ENCODE measurements around the gene FANCE.

FANCE gene

DNA sequence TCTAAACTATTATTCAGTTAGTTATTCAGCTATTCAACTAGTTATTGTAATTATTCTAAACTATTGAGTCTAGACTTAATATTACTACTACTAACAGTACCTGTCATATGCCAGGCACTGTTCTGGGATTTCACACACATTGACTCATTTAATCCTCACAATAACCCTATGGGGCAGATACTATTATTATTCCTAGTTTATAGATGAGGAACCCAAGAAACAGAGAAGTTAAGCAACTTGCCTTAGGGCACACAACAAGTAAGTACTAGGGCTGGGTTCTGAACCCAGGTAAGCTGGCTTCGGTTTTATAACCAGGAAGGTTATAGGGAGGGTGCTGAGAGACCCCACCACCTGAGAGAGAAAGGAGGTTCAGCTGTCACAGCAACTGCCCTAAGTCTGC is 36.9 kb downstream of the FANCE start:
- no peak for DNase-seq (ENCODE audit: low read depth)
- no peak for TF ChIP-seq CTCF (IDR thresholded peaks at IDR 0.05; ENCODE audit: low read depth, low read length, missing control alignments)
- H3K4me3 ChIP-seq (ENCODE audit: low read depth, low read length), result no peak overlapping the region

GRCh38 chr6:35489995-35490791 is 38.1 kb downstream of the FANCE start:
- no peak for TF ChIP-seq CTCF (IDR thresholded peaks at IDR 0.05; ENCODE audit: low read depth, low read length, missing control alignments)
- no peak overlapping the region for H3K4me3 ChIP-seq (ENCODE audit: low read depth, low read length)
- no peak for DNase-seq (ENCODE audit: low read depth)

DNA sequence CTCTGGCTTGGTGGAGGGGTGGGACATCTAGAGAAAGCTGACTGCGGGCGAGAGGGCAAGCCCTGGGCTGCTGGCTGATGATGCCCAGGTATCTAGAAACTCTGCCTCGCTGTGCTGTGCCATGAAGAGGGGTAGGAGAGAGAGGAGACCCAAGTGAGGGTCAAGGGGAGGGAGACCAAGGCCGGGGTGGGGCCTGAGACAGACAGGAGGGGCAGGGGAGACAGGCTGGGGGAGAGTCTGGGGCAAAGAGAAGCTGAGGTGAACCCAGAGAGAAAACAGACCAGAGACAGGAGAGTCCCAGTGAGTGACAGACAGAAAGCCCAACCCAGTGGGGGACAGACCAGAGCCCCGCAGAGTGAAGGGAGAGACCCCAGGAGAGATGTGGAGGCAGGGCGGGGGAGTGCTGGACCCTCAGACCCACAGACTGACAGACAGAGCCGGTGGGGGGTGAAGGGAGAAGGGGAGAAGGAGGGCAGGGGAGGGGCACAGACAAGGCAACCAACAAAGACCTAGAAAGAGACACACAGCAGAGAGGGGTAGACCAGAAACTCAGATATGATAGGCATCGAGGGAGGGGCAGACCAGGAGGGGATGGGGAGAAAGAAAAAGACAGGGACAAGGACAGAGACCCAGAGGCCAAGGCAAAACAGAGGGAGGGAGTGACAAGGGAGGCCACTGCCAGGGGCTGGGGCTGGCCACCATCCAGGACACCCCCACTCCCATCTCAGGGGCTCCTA is 38.9 kb downstream of the FANCE start:
- DNase-seq (ENCODE audit: low read depth), result no peak
- no peak for TF ChIP-seq CTCF (IDR thresholded peaks at IDR 0.05; ENCODE audit: low read depth, low read length, missing control alignments)
- no peak overlapping the region for H3K4me3 ChIP-seq (ENCODE audit: low read depth, low read length)

GRCh38 chr6:35491558-35492257 is 39.6 kb downstream of the FANCE start:
- TF ChIP-seq CTCF (IDR thresholded peaks at IDR 0.05; ENCODE audit: low read depth, low read length, missing control alignments), result no peak
- no peak overlapping the region for H3K4me3 ChIP-seq (ENCODE audit: low read depth, low read length)
- DNase-seq (ENCODE audit: low read depth), result no peak

DNA sequence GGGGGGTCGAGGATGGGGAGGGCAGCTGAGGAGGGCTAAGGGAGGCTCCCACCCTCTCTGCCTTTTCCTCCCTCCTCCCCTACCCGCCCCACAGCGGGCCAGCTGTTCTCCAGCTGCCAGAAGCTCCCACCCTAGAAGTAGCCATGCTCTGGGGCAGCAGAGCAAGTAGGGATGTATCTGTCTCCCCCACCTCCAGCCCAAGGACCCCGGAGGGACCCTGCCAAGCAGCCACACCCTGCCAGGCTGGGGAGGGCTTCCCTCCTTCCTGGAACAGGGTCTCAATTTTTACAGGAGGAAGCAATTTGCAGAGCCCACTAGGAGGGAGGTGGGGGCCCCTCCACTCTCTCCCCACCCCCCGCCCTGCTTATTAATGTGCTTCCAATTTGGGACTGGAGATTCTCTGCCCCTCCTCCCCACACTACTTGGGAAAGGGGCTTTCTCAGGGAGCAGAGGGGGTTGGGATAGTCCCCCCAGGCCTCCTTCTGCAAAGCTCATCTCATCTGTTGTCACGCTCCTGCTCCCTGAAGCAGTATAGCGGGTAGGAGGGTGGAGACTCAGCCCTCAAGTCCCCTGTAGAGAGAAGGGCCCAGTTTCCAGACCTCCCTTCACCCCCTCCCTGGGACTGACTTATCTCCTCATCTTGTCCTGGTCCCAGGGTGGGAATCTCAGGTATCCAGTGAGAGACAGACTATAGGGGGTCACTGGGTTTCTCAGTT is 40.3 kb downstream of the FANCE start:
- H3K4me3 ChIP-seq (ENCODE audit: low read depth, low read length), result no peak overlapping the region

More for the DNA sequence above, 40.3 kb downstream of the FANCE start:
- no peak for TF ChIP-seq CTCF (IDR thresholded peaks at IDR 0.05; ENCODE audit: low read depth, low read length, missing control alignments)
- DNase-seq (ENCODE audit: low read depth), result no peak

All from GM12864 (cell line).